Breast epithelium (tissue), 4 donors: ENCODE results near the gene SRCAP. TPM values are rescaled to one million over a fixed set of nuclear protein-coding genes. Genes with fewer than 3 reads are reported as not detected.

ENCODE experiments used
- DNase-seq, 2 donors: peaks; one replicate each; pipeline ENCODE4 v3.0.0-alpha.2; 2019; ENCODE audit warnings: low spot score in 2 of 2
- H3K27ac ChIP-seq, 2 donors: fragments of 200-600 bp; sonication (generic) in 1 of 2; one replicate each; pipeline ENCODE4 v1.5.1; 2016 to 2019; ENCODE audit warnings: mild to moderate bottlenecking in 1 of 2
- H3K27me3 ChIP-seq, 2 donors: fragments of 200-600 bp; sonication (generic) in 1 of 2; one replicate each; pipeline versions ENCODE4 v1.5.1 to v1.6.0; 2017 to 2019; ENCODE audit warnings: control low read depth in 1 of 2, mild to moderate bottlenecking in 1 of 2
- H3K36me3 ChIP-seq: fragments of 200-600 bp; one replicate; pipeline ENCODE4 v1.5.1; 2019
- H3K4me1 ChIP-seq, 2 donors: fragments of 200-600 bp; sonication (generic); one replicate each; pipeline ENCODE4 v1.5.1; 2016 to 2019; ENCODE audit warnings: control low read depth in 1 of 2
- H3K4me3 ChIP-seq, 3 donors: fragments of 200-600 bp; sonication (generic); 1 replicate in 2 of 3; 2 replicates in 1 of 3; pipeline ENCODE4 v1.5.1; 2016 to 2019; ENCODE audit warnings: mild to moderate bottlenecking in 3 of 3, moderate library complexity in 2 of 3
- H3K9me3 ChIP-seq, 2 donors: fragments of 200-600 bp; sonication (generic) in 1 of 2; one replicate each; pipeline ENCODE4 v1.5.1; 2016 to 2019; ENCODE audit warnings: control low read depth in 1 of 2
- POLR2A ChIP-seq: fragments of 450-650 bp; IDR thresholded peaks from one replicate; pipeline ENCODE4 v1.6.1; 2016; ENCODE audit warnings: antibody characterized with exemption, mild to moderate bottlenecking, moderate library complexity
- POLR2AphosphoS5 ChIP-seq, 3 donors: sonication (generic); formaldehyde crosslinking; IDR thresholded peaks; one replicate each; pipeline ENCODE4 v1.6.1; 2017; ENCODE audit warnings: antibody characterized with exemption in 3 of 3
- intact Hi-C: fragments of 100-400 bp; cut with DNase I; formaldehyde crosslinking; loops from one replicate; pipeline ENCODE4 v1.15.1; 2023; ENCODE audit warnings: low total_unique reads
- total RNA-seq, 3 donors: library from RNA; depleted of rRNA; stranded (reverse); fragments of >200 nt; gene quantifications; one replicate each; pipeline ENCODE4 v1.1.0, GENCODE V29; 2016
- TF ChIP-seq, protein P1 (sequence below), 3 donors: fragments of 450-650 bp; IDR thresholded peaks; one replicate each; pipeline ENCODE4 v1.5.1; 2016 to 2017; ENCODE audit warnings: antibody characterized with exemption in 3 of 3, mild to moderate bottlenecking in 3 of 3, moderate library complexity in 3 of 3

Gene SRCAP
- total RNA-seq, 3 donors from 2014 or later = 19.0 to 24.9 (median 20.8) TPM

DNA sequence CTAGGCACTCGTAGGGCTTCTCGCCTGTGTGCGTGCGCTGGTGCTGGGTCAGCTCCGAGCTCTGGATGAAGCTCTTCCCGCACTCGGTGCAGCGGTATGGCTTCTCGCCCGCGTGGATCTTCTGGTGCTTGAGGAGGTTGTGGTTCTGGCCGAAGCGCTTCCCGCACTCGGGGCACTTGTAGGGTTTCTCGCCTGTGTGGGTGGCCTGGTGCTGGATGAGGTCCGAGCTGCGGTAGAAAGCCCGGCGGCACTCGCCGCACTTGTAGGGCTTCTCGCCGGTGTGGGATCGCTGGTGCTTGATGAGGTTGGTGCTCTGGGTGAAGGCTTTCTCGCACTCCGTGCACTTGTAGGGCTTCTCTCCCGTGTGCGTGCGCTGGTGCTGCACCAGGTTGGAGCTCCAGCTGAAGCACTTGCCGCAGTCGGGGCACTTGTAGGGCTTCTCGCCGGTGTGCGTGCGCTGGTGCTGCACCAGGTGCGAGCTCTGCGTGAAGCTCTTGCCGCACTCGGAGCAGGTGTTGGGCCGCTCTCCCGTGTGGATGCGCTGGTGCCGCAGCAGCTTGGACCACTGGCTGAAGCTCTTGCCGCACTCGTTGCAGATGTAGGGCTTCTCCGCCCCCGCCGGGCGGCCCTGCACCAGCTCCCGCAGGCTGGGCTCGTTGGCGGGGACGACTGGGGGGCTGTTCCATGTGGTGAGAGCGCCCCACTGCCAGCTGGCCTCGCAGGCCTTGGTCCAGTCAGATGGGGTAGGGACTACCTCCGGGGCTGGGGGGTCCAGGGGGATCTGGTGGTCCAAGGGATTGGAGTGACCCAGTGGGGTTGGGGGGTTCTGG, 84.5 kb downstream of the SRCAP start:
- Histone ChIP-seq H3K4me1 (peaks cover 0 to 6% of the 10 kb centered on the region in 2 donors), H3K27ac (no peak overlapping the region), H3K4me3 (no peak overlapping the region), H3K27me3 (no peaks in the 10 kb centered on the region), H3K9me3 (no peaks in the 10 kb centered on the region), H3K36me3 (peaks cover 11% of the 10 kb centered on the region)
- TF ChIP-seq, protein P1, sequence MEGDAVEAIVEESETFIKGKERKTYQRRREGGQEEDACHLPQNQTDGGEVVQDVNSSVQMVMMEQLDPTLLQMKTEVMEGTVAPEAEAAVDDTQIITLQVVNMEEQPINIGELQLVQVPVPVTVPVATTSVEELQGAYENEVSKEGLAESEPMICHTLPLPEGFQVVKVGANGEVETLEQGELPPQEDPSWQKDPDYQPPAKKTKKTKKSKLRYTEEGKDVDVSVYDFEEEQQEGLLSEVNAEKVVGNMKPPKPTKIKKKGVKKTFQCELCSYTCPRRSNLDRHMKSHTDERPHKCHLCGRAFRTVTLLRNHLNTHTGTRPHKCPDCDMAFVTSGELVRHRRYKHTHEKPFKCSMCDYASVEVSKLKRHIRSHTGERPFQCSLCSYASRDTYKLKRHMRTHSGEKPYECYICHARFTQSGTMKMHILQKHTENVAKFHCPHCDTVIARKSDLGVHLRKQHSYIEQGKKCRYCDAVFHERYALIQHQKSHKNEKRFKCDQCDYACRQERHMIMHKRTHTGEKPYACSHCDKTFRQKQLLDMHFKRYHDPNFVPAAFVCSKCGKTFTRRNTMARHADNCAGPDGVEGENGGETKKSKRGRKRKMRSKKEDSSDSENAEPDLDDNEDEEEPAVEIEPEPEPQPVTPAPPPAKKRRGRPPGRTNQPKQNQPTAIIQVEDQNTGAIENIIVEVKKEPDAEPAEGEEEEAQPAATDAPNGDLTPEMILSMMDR (IDR thresholded peaks at IDR 0.05) = no peak
- no peak for TF ChIP-seq POLR2AphosphoS5 (IDR thresholded peaks at IDR 0.05)
- no peak for TF ChIP-seq POLR2A
- DNase-seq = no peak
- intact Hi-C loops = no loop called here

DNA sequence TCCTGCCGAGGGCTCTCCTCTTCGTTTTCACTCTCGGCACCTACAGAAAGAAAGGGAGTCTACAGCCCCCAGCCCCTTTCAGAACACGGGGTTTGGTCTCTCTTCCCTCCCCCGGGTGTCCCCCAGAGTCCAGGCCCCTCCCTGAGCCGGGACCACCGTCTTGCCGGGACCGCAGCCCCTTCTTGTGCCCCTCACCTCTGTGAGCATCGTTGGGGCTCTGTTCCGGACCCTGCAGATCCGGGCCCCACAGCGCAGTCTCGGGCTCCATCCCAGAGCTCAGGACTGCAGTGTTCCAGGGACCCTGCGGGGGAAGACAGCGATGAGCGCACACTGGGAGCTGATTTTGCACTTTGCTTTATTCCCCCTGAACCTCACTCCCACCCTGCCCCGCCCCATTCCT, 85.2 kb downstream of the SRCAP start:
- peaks cover 11% of the 10 kb centered on the region for H3K36me3 ChIP-seq
- H3K27ac ChIP-seq = no peak overlapping the region
- H3K9me3 ChIP-seq = no peaks in the 10 kb centered on the region
- no peak overlapping the region for H3K4me3 ChIP-seq
- intact Hi-C loops = no loop called here
- TF ChIP-seq, protein P1 (IDR thresholded peaks at IDR 0.05) = no peak
- TF ChIP-seq POLR2AphosphoS5 (IDR thresholded peaks at IDR 0.05) (no peak), POLR2A (no peak)
- DNase-seq = no peak
- no peaks in the 10 kb centered on the region for H3K27me3 ChIP-seq
- peaks cover 0 to 6% of the 10 kb centered on the region in 2 donors for H3K4me1 ChIP-seq

DNA sequence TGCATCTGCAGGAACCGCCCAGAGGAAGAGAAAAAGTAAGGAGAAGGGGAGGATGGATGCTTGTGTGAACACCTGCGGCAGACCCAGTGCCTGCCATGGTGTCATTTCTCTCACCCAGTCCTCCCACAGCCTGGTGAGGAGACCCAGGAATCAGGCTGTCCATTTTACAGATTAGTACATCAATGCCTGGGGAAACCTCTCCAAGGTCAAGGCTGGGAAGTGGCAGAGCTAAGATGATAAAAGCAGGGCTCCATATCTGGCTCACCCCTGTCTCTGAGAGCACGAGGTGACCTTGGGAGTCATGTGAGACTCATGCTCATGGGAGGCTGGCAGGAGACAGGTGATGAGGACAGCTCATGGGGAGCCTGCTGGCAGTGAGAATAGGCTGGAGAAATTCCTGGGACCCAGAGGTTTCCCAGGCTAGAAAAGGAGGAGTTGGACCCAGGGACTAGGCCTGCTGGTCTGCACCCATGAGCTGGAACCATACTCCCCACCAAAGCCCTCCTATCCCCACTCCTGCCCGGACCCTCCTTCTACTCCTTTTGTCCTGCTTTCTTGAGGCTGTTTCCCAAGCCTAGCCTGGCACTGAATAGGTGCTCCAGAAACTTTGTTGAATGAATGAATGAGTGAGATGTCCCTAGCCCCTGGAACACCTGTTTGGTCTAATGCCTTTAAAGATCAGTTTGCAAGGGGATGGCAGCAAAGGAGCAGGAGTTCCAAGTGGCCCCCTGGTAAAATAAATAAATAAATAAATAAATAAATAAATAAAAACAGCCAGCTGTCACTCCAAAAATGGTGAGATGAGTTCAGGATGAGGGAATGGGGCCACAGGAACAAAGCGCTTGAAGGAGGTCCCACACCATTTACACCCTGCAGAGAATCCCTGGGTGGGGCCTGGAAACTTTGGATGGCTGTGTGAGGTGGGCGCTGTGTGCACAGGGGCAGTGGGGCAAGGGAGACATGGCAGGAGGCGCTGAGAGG, 86.4 kb downstream of the SRCAP start:
- peaks cover 0 to 6% of the 10 kb centered on the region in 2 donors for H3K4me1 ChIP-seq
- peaks cover 11% of the 10 kb centered on the region for H3K36me3 ChIP-seq
- intact Hi-C loops = no loop called here
- no peaks in the 10 kb centered on the region for H3K9me3 ChIP-seq
- peak overlapping the region; percentile 93 to 97 (median 96) for H3K4me3 ChIP-seq
- TF ChIP-seq, protein P1 (IDR thresholded peaks at IDR 0.05) = no peak
- TF ChIP-seq POLR2AphosphoS5 (IDR thresholded peaks at IDR 0.05) (no peak), POLR2A (no peak)
- DNase-seq = no peak
- peak overlapping the region in 1 of 2 donors; percentile 91 for H3K27ac ChIP-seq
- H3K27me3 ChIP-seq = no peaks in the 10 kb centered on the region

DNA sequence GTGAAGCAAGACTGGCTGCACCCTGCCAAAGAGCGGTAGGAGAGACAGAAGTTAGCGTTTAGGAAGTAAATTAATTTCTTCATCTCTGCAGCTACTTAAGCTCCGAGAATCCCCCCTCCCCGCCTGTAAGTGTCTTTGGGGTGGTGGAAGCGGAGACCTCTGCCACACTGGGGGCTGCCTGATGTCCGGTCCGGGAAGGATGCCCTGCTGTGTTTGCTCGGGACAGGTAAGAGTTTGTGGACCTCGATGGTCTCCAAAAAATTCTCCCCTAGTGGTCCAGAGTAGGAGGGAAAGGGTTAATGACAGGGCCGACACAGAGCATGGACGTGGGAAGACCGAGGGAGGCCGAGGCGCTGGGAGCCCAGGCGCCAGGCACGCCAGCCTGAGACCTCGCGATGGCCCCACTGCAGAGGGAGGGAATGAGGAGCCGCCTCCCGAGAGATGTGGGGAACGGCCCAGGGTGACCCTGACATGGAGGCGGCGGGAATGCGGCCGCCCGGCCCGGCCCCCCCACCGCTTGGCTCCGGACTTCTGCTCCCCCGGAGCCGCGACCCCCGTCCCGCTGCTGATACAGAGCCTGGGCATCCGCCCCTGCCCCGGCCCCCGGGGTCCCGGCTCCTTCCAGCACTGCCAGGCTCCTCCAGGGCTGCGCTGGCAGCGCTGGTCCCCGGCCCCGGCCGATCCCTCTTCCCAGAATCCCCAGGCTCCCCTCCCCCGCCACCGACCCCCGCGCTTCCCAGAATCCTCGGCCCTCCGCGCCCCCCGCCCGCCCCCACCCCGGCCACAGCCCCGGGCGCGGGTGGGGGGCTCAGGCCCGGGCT, 87.4 kb downstream of the SRCAP start:
- no peaks in the 10 kb centered on the region for H3K9me3 ChIP-seq
- H3K27ac ChIP-seq = peak overlapping the region; percentile 91
- intact Hi-C loops = no loop called here
- peak overlapping the region; percentile 93 to 97 (median 96) for H3K4me3 ChIP-seq
- peaks cover 0 to 6% of the 10 kb centered on the region in 2 donors for H3K4me1 ChIP-seq
- no peaks in the 10 kb centered on the region for H3K27me3 ChIP-seq
- no peak for DNase-seq
- peaks cover 11% of the 10 kb centered on the region for H3K36me3 ChIP-seq
- TF ChIP-seq POLR2AphosphoS5 (IDR thresholded peaks at IDR 0.05) = no peak
- TF ChIP-seq, protein P1 (IDR thresholded peaks at IDR 0.05) = no peak
